Activated T-helper 1 cell treated with anti-CD3 and anti-CD28 coated beads, Interleukin-12 subunit alpha, Interleukin-12 subunit beta, Interleukin-2, Interleukin-4 antibody, amounts not matched to agents 30 ng/mL and 10 ng/mL and 1 ng/mL, durations not matched to agents 14 hours and 24 hours and 36 hours (primary cell): ENCODE results near the gene RTN4RL2. TPM values are rescaled to one million over a fixed set of nuclear protein-coding genes. Genes with fewer than 3 reads are reported as not detected.

ENCODE experiments used
- DNase-seq: peaks from one replicate; pipeline ENCODE4 v3.0.0; 2021; ENCODE audit warnings: low spot score
- H3K27ac Mint-ChIP-seq: one replicate; pipeline ENCODE4 v1.8.0; 2021; ENCODE audit warnings: mild to moderate bottlenecking, mixed read lengths
- H3K27me3 Mint-ChIP-seq: one replicate; pipeline ENCODE4 v1.8.0; 2022; ENCODE audit warnings: mild to moderate bottlenecking, moderate library complexity, mixed read lengths; ENCODE audit not compliant: insufficient read depth
- H3K36me3 Mint-ChIP-seq: one replicate; pipeline ENCODE4 v1.8.0; 2021; ENCODE audit warnings: low read depth, mixed read lengths
- H3K4me1 Mint-ChIP-seq: one replicate; pipeline ENCODE4 v1.8.0; 2021; ENCODE audit warnings: low read depth, mixed read lengths
- H3K4me3 Mint-ChIP-seq: one replicate; pipeline ENCODE4 v1.8.0; 2021; ENCODE audit warnings: mild to moderate bottlenecking, moderate library complexity, mixed read lengths
- H3K9me3 Mint-ChIP-seq: one replicate; pipeline ENCODE4 v1.8.0; 2021; ENCODE audit warnings: mixed read lengths
- intact Hi-C: fragments of 100-400 bp; cut with micrococcal nuclease; formaldehyde crosslinking; loops from one replicate; pipeline ENCODE4 v1.15.1; 2024
- total RNA-seq: library from RNA; stranded (reverse); gene quantifications from 2 replicates; pipeline ENCODE4 v1.2.3, GENCODE V29; 2022

RTN4RL2 gene
- total RNA-seq, 1 donor from 2014 or later = not detected

DNA sequence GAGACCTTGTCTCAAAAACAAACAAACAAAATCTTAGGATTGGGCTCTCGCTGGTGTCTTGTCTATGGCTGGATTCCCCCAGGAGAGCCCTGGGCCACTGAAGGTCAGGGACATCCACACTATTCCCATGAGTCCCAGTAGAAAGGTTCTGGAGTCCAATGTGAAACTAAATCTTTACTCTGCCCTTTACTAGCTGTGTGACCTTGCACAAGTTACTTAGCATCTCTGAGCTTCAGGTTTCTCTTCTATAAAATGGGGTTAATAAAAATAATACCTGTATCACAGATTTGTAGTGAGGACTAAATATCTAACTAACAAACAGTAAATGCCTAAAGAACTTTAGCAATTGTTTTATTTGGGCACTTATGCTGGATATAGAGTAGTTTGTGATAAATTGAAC lies 46.2 kb downstream of the RTN4RL2 start:
- no peak overlapping the region for H3K27ac Mint-ChIP-seq
- H3K4me1 Mint-ChIP-seq = no peaks in the 10 kb centered on the region
- H3K27me3 Mint-ChIP-seq = no peaks in the 10 kb centered on the region
- H3K36me3 Mint-ChIP-seq = peaks cover 2% of the 10 kb centered on the region
- H3K4me3 Mint-ChIP-seq = no peak overlapping the region
- no peaks in the 10 kb centered on the region for H3K9me3 Mint-ChIP-seq
- no peak for DNase-seq
- intact Hi-C loops = no loop called here

DNA sequence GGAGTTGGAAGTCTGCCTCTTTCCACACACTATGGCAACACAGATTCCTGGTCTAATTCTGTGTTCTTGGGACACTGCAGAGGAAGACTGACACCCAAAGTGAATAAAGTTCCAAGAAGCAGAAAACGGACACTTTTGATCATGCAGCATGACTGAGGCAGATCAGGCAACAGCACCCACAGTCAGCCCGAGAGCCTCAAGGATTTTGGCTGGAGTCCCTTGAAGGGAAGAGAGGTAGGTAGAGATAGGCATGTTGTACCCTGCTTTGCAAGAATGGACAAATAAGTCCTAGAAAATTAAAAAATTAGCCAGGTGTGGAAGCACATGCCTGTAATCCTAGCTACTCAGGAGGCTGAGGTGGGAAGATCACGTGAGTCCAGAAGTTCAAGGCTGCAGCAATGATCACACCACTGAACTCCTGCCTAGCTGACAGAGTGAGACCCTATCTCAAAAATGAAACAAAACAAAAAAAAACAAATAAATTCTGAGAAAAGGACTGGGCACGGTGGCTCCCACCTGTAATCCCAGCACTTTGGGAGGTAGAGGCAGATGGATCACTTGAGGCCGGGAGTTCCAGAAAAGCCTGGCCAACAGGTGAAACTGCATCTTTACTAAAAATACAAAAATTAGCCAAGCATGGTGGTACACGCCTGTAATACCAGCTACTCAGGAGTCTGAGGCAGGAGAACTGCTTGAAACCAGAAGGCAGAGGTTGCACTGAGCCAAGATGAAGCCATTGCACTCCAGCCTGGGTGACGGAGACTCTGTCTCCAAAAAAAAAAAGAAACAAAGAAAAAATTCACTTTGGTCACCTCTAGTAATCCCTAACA lies 48.2 kb downstream of the RTN4RL2 start:
- Mint-ChIP-seq H3K36me3 (peaks cover 2% of the 10 kb centered on the region), H3K4me3 (no peak overlapping the region), H3K27ac (no peak overlapping the region), H3K27me3 (no peaks in the 10 kb centered on the region), H3K4me1 (peaks cover 8% of the 10 kb centered on the region), H3K9me3 (no peaks in the 10 kb centered on the region)
- intact Hi-C loops = no loop called here
- no peak for DNase-seq

DNA sequence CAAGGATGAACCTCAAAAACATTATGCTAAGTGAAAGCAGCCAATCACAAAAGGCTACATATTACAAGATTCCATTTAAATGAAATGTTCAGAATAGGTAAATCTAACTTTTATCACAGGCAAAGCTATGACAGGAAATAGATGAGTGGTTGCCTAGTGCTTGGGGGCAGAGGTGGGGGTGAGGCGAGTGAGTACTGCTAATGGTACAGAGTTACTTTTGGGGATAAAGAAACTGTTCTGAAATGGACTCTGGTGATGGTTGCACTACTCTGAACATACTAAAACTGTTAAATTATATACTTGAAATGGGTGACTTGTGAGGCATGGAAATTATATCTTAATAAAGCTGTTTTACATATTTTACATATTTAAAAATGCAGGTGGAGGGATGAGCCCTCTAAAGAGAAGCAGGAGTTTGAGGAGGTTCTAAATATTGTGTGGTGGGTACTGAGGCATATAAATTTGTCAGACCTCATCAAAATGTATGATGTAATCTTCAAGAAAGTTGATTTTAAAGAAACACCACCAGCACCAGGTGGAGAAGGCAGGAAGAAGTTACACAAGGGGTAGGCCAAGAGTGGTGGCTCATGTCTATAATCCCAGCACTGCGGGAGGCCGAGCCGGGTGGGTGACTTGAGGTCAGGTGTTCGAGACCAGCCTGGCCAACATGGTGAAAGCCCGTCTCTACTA lies 51.6 kb downstream of the RTN4RL2 start:
- Mint-ChIP-seq H3K4me3 (no peak overlapping the region), H3K9me3 (no peaks in the 10 kb centered on the region), H3K27me3 (peaks cover 4% of the 10 kb centered on the region), H3K4me1 (peaks cover 17% of the 10 kb centered on the region), H3K36me3 (peaks cover 1% of the 10 kb centered on the region), H3K27ac (no peak overlapping the region)
- no peak for DNase-seq
- intact Hi-C loops = loop anchor here (5.0 kb wide), 1 partner anchor 50 kb away; the partner anchor contains the start of gene RTN4RL2

DNA sequence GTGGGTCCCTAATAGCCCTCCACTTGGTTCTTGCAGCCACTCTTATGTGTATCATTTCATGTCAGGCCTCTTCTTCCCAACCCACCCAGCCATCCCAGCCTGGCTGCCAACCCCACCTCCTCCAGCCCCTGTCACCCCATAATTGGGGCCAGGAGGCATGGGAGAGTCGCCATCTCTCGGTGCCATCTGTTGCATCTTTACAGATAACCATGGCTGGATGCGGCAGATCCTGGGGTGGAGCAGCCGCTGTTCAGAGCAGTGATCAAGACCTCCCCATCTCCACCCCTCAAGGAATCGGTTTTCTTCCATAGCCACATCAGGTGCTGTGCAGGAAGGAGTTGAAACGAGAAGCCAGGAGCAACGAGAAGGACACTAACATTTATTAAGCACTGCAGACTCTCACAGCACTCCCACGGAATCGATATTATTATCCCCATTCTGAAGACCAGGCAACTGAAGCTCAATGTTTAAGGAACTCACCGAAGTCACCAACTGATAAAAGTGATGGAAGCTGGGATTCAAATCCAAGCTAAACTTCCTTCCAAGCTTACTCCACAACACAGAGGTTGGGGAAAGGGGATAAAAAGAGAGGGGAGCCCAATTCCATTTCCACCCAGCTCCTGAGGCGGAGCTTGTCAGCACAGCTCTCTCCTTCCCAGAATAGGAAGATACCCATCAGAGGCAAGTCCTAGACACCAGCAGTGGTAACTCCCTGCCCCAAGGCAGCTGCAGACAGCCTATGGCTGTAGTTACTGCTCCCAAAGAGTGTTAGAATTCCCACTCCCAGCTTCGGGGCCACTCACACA lies 52.5 kb downstream of the RTN4RL2 start:
- DNase-seq = no peak
- peak overlapping the region; percentile 79 for H3K4me3 Mint-ChIP-seq
- H3K27me3 Mint-ChIP-seq = peaks cover 4% of the 10 kb centered on the region
- peaks cover 17% of the 10 kb centered on the region for H3K4me1 Mint-ChIP-seq
- H3K27ac Mint-ChIP-seq = peak overlapping the region; percentile 58
- peaks cover 1% of the 10 kb centered on the region for H3K36me3 Mint-ChIP-seq
- intact Hi-C loops = loop anchor here (5.0 kb wide), 1 partner anchor 51 kb away; the partner anchor contains the start of gene RTN4RL2
- H3K9me3 Mint-ChIP-seq = no peaks in the 10 kb centered on the region

DNA sequence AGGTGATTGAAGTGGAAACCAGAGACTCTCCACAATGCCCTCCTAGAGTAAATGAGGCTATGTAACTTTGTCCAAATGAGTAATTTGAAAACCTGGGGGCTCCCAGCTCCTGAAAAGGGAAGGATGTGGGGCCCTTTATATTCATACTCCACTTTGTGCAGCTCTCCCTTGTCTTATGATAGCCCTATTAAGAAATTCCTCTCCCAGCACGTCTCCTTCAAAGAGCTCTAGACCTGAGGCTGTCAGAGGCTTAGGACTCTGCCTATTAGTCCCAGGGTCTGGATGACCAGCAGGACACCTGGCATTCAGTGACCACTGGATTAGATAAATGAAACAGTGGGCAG lies 53.1 kb downstream of the RTN4RL2 start:
- Mint-ChIP-seq H3K27me3 (peaks cover 4% of the 10 kb centered on the region), H3K4me1 (peaks cover 17% of the 10 kb centered on the region), H3K9me3 (no peaks in the 10 kb centered on the region), H3K4me3 (peak overlapping the region; percentile 79), H3K27ac (no peak overlapping the region), H3K36me3 (peaks cover 1% of the 10 kb centered on the region)
- intact Hi-C loops = loop anchor here (5.0 kb wide), 1 partner anchor 51 kb away; the partner anchor contains the start of gene RTN4RL2
- no peak for DNase-seq

DNA sequence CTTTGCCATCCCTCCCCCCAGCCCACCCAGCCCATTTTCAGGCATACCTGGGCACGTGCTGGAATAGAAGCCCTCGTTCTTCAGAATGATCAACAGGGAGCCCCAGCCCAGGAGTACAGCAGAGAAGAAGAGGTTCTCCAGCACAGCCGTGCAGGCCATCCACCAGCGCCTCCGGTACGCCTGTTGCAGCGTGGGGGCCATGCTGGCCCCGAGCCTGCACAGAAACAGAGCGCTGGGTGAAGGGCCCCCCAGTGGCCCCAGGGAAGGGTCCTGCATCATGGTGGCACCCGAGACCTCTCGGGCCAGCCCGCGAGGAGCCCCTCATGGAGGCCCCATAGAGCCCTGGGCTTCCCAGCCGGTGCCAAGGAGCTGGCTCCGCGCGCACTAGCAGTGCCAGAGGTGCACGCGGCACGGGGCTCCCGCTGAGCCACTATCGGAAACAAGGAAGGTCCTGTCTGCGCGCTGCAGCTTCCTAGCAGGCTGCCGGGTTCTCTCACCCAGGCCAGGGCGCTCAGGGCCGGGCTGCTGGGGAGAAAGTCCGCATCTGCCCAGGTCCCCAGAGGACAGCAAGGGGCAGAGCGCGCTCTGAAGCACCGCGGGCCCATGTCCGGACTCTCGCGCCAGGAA lies 53.7 kb downstream of the RTN4RL2 start:
- intact Hi-C loops = loop anchor here (1.0 to 5.0 kb wide), 3 partner anchors 15 to 52 kb away; partner anchors contain the start of gene RTN4RL2
- Mint-ChIP-seq H3K4me1 (peaks cover 17% of the 10 kb centered on the region), H3K36me3 (peaks cover 1% of the 10 kb centered on the region), H3K27me3 (peaks cover 4% of the 10 kb centered on the region), H3K4me3 (peak overlapping the region; percentile 99), H3K27ac (peak overlapping the region; percentile 29), H3K9me3 (no peaks in the 10 kb centered on the region)
- no peak for DNase-seq

DNA sequence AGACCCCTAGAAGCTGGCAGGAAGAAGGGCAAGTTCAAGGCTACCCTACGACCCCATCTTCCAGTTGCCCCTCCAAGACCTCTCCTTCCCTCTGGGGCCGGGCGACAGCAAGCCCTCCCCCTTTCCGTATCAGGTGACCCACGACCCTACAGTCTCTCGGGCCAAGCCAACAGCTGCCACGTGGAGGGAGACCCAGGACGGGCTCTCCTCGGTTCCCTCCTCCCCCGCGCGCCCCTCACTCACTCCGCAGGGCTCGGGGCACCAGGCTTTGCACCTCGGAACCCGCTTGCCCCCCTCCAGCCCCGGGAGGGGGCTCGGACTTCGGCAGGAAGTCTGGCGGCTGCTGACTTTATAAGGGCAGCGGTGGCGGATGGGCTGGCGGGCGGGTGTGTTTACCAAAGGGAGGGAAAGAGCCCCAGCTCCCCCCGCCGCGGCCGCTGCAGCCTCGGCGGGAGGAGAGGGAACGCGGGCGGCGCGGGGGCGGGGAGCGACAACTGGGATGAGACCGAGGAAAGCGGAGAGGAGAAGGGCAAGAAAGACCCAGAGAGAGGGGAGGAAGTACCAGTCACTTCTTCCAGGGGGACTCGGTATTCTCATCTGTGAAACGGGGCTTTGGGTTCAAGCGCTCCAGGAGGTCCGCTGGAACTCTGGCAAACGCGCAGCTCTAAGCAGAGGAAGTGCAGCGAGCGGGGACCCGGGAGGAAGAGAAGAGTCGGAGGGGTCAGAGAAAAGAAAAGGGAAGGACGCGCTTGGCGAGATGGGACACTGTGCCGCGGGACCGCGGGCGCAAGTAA lies 54.4 kb downstream of the RTN4RL2 start:
- H3K4me1 Mint-ChIP-seq = peaks cover 17% of the 10 kb centered on the region
- peak overlapping the region; percentile 94 for H3K27ac Mint-ChIP-seq
- intact Hi-C loops = loop anchor here (1.0 to 5.0 kb wide), 4 partner anchors 15 to 52 kb away; partner anchors contain the start of genes RTN4RL2 and TIMM10
- H3K36me3 Mint-ChIP-seq = no peaks in the 10 kb centered on the region
- H3K27me3 Mint-ChIP-seq = peaks cover 4% of the 10 kb centered on the region
- peak; percentile 39 for DNase-seq
- peak overlapping the region; percentile 99 for H3K4me3 Mint-ChIP-seq
- no peaks in the 10 kb centered on the region for H3K9me3 Mint-ChIP-seq

DNA sequence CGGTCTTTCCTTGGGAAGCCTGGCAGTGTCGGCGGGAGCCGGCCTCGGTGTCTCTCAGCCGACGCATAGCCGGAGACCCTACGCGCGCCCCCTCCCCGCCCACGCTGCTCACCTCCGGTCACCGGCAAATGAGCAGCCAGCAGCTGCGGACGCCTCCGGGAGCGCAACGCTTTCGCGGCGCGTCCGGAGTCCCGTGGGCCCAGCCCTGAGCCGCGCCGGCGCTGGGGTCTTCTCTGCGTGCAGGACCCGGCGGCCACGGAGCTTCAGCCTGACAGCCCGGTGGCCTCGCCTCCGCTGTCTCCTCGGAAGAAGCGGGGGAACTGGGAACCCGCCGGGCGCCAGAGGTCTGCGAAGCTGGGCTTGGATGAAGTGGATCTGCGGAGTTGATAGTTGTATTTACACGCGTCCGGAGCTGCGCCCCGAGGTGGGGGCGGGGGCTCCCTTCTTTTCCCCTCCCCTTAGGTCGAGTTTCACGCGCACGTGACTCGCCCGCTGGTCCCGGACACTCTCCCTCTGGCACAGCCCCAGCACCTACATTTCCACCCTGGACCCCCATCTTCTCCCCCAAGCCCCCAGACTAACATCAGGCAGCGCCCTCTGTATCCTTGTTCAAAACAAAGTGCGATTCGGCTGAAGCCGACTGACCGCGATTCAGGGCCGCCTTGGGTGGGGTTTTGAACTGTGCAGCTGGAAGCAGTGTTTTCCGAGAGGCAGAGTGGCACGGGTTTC lies 55.2 kb downstream of the RTN4RL2 start, which contains the start of gene SLC43A1:
Gene SLC43A1 (minus strand): TSS at position 371 of the 729 bp plus-strand sequence. CDS start 1,591 bp downstream, outside the sequence.
- H3K27me3 Mint-ChIP-seq = peaks cover 4% of the 10 kb centered on the region
- no peaks in the 10 kb centered on the region for H3K36me3 Mint-ChIP-seq
- peaks cover 17% of the 10 kb centered on the region for H3K4me1 Mint-ChIP-seq
- H3K4me3 Mint-ChIP-seq = peak within 1 kb of the TSS; percentile 99
- H3K9me3 Mint-ChIP-seq = no peaks in the 10 kb centered on the region
- intact Hi-C loops = loop anchor here (1.0 kb wide), 1 partner anchor 15 kb away; the partner anchor contains the start of gene TIMM10
- H3K27ac Mint-ChIP-seq = peak within 1 kb of the TSS; percentile 94
- DNase-seq = peak; percentile 9

DNA sequence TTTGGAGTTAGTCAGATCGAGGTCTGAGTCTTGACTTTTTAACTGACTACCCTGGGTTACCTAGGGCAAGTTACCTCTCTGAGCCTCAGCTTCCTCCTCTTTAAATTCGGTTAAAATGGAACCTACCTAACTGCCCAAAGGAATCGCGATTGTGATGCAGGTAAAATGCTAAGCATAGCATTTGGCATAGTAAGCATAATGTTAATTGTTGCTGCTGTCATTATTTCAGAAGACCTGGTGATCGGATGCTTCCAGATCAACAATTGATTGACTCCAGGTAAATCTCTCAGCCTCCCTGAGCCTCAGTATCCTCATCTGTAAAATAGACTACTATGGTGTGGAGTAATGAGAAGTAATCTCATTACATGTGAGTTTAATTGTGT lies 55.7 kb downstream of the RTN4RL2 start:
- no peaks in the 10 kb centered on the region for H3K9me3 Mint-ChIP-seq
- no peak for DNase-seq
- H3K4me3 Mint-ChIP-seq = peak overlapping the region; percentile 99
- H3K4me1 Mint-ChIP-seq = peaks cover 17% of the 10 kb centered on the region
- no peaks in the 10 kb centered on the region for H3K36me3 Mint-ChIP-seq
- H3K27me3 Mint-ChIP-seq = peaks cover 4% of the 10 kb centered on the region
- peak overlapping the region; percentile 83 for H3K27ac Mint-ChIP-seq
- intact Hi-C loops = no loop called here

DNA sequence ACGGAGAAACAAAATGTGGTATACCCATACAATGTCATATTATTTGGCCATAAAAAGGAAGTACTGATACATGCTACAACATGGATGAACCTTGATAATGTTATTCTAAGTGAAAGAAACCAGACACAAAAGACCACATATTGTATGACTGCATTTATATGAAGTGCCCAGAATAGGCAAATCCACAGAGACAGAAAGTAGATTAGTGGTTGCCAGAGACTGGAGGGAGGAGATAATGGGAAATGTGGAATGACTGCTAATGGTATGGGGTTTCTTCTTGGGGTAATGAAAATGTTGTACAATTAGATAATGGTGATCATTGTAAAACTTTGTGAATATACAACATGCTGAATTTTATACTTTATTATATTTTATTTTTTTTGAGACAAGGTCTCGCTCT lies 60.8 kb downstream of the RTN4RL2 start:
- Mint-ChIP-seq H3K4me1 (peaks cover 1% of the 10 kb centered on the region), H3K9me3 (no peaks in the 10 kb centered on the region), H3K4me3 (no peak overlapping the region), H3K27ac (no peak overlapping the region), H3K36me3 (peaks cover 7% of the 10 kb centered on the region), H3K27me3 (peaks cover 4% of the 10 kb centered on the region)
- no peak for DNase-seq
- intact Hi-C loops = no loop called here

DNA sequence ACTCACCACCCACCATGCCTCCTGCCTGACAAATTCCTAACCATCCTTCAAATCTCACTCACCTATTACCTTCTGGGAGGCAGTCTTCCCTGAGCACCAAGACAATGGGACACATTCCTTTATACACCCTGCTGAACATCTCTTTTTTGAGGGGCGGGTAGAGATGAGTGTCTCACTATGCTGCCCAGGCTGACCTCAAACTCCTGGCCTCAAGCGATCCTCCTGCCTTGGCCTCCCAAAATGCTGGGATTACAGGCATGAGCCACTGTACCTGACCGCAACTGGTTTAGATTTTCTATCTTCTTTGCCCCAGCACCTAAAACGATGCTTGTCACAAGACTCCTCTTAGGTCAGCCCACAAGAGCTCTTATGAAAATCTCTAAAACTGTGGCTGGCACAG lies 63.1 kb downstream of the RTN4RL2 start:
- intact Hi-C loops = no loop called here
- Mint-ChIP-seq H3K4me3 (no peak overlapping the region), H3K36me3 (peaks cover 17% of the 10 kb centered on the region), H3K27ac (no peak overlapping the region), H3K9me3 (no peaks in the 10 kb centered on the region), H3K4me1 (peaks cover 14% of the 10 kb centered on the region), H3K27me3 (no peaks in the 10 kb centered on the region)
- DNase-seq = no peak
